ENCODE measurements around the gene MBD2.

The MBD2 gene

GRCh38 chr18:54192415-54192814, 32.1 kb downstream of the MBD2 start:
- DNase-seq, result no peak

GRCh38 chr18:54191352-54191751, 33.1 kb downstream of the MBD2 start:
- no peak for DNase-seq

GRCh38 chr18:54187372-54187771, 37.1 kb downstream of the MBD2 start:
- DNase-seq, result no peak

GRCh38 chr18:54184836-54185235, 39.6 kb downstream of the MBD2 start:
- no peak for DNase-seq

GRCh38 chr18:54183390-54183789, 41.1 kb downstream of the MBD2 start:
- no peak for DNase-seq

GRCh38 chr18:54181856-54182602, 42.4 kb downstream of the MBD2 start:
- DNase-seq, result no peak

GRCh38 chr18:54173980-54174630, 50.4 kb downstream of the MBD2 start:
- no peak for DNase-seq

- no peak for DNase-seq
Observed at GRCh38 chr18:54173250-54173649, 51.2 kb downstream of the MBD2 start.

- no peak for DNase-seq
Observed at GRCh38 chr18:54169431-54170403, 54.8 kb downstream of the MBD2 start.

- DNase-seq, result no peak
Observed at GRCh38 chr18:54165450-54165849, 59.0 kb downstream of the MBD2 start.

GRCh38 chr18:54163453-54163852, 61.0 kb downstream of the MBD2 start:
- DNase-seq, result no peak

GRCh38 chr18:54162431-54162830, 62.0 kb downstream of the MBD2 start:
- DNase-seq, result no peak

- no peak for DNase-seq
Observed at GRCh38 chr18:54161267-54161666, 63.2 kb downstream of the MBD2 start.

GRCh38 chr18:54159906-54160305, 64.6 kb downstream of the MBD2 start:
- DNase-seq, result no peak

- DNase-seq, result no peak
Observed at GRCh38 chr18:54157646-54158385, 66.7 kb downstream of the MBD2 start.

GRCh38 chr18:54155412-54155811, 69.1 kb downstream of the MBD2 start:
- DNase-seq, result no peak

- no peak for DNase-seq
Observed at GRCh38 chr18:54154231-54154630, 70.2 kb downstream of the MBD2 start.

- no peak for DNase-seq
Observed at GRCh38 chr18:54151376-54151775, 73.1 kb downstream of the MBD2 start.

GRCh38 chr18:54150226-54150625, 74.2 kb downstream of the MBD2 start:
- DNase-seq, result no peak

- no peak for DNase-seq
Observed at GRCh38 chr18:54149078-54149697, 75.3 kb downstream of the MBD2 start.

- DNase-seq, result no peak
Observed at GRCh38 chr18:54148678-54149077, 75.8 kb downstream of the MBD2 start.

- no peak for DNase-seq
Observed at GRCh38 chr18:54148151-54148550, 76.3 kb downstream of the MBD2 start.
